GM12873 (cell line): ENCODE data around the gene KRTCAP2.

Experiments used
- CTCF ChIP-seq: IDR thresholded peaks from 2 replicates; pipeline ENCODE4 v1.5.1; 2012; ENCODE audit warnings: low read depth, mild to moderate bottlenecking, moderate library complexity, low read length, control low read depth; ENCODE audit not compliant: insufficient read depth; ENCODE audit errors: missing control alignments

The KRTCAP2 gene

GRCh38 chr1:155123801-155124200 lies 49.3 kb downstream of the KRTCAP2 start:
- TF ChIP-seq CTCF: no peak

GRCh38 chr1:155122308-155122707 lies 50.8 kb downstream of the KRTCAP2 start:
- no peak for TF ChIP-seq CTCF

GRCh38 chr1:155121249-155121648 lies 51.9 kb downstream of the KRTCAP2 start:
- TF ChIP-seq CTCF: no peak

GRCh38 chr1:155120253-155120652 lies 52.9 kb downstream of the KRTCAP2 start:
- no peak for TF ChIP-seq CTCF
